ENCODE measurements around the gene ANTXRL.
"Not testable (repeated sequence)": the region's sequence is repeated elsewhere in the genome, so short reads cannot be mapped to it uniquely, and the experiment has no call there.

DNA sequence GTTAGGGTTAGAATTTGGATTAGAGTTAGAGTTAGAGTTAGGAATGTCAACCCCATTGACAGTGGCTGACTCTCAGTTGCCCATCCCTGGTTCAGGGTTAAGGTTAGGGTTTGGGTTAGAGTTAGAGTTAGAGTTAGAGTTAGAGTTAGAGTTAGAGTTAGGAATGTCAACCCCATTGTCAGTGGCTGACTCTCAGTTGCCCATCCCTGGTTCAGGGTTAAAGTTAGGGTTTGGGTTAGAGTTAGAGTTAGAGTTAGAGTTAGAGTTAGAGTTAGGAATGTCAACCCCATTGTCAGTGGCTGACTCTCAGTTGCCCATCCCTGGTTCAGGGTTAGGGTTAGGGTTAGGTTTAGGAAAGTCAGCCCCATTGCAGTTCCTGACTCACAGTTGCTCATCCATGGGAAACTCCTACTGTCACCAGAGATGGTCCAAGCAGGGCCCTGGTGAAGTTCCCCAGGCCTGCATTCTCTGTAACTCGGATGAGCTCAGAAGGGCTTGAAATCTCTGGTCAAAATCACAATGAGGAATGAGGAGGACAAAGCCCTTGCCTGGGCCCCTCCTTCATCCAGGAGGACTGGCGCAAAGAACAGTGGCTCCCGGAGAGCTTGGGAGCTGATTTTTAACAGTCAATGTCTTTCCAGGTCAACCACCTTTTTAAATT, 8.7 kb downstream of the ANTXRL start:
- TF ChIP-seq, protein P1, sequence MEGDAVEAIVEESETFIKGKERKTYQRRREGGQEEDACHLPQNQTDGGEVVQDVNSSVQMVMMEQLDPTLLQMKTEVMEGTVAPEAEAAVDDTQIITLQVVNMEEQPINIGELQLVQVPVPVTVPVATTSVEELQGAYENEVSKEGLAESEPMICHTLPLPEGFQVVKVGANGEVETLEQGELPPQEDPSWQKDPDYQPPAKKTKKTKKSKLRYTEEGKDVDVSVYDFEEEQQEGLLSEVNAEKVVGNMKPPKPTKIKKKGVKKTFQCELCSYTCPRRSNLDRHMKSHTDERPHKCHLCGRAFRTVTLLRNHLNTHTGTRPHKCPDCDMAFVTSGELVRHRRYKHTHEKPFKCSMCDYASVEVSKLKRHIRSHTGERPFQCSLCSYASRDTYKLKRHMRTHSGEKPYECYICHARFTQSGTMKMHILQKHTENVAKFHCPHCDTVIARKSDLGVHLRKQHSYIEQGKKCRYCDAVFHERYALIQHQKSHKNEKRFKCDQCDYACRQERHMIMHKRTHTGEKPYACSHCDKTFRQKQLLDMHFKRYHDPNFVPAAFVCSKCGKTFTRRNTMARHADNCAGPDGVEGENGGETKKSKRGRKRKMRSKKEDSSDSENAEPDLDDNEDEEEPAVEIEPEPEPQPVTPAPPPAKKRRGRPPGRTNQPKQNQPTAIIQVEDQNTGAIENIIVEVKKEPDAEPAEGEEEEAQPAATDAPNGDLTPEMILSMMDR (IDR thresholded peaks at IDR 0.05), result not testable (repeated sequence)
- not testable (repeated sequence) for TF ChIP-seq EP300, POLR2AphosphoS5 (IDR thresholded peaks at IDR 0.05)

Measured in suprapubic skin (tissue), 4 donors.